HL-60/S4 treated with retinoic acid at 250 ng/mL for 4 days and 3 days (cell line): Measurements from ENCODE around the gene OR5F1.

Experiments
- in situ Hi-C: fragments of 300-500 bp; cut with MboI; formaldehyde crosslinking; loops from 2 replicates; pipeline ENCODE4 v1.7.0; 2022; ENCODE audit warnings: low sequenced_read_pairs

OR5F1 gene

DNA sequence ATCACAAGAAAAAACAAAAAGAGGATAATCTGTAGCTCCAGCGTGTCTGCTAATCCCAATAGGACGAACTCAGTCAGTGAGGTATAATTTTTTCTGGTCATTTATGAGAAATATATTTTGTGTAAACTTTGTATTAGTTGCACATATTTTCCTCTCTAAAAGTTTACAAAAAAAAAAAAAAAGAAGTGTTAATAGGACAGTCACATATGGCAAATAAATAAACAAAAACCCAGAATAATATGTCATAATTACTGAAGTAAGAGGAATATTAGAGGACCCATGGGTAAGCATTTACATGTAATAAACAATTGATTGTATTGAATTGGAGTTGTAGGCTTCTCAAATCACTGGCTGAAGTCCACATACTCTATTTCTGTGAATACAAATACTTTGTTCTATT, at the start of gene OR5F1:
Gene OR5F1, minus strand, starts transcription at position 101 of the 400 bp plus-strand sequence. Its CDS starts 0 bp downstream, at position 101.
- in situ Hi-C loops, result no loop called here

GRCh38 chr11:56027354-56027753, 32.9 kb upstream of the OR5F1 start, which contains the start of gene OR5AS1:
Gene OR5AS1 (plus strand): TSS chr11:56027654. CDS start chr11:56030419, 2,765 bp downstream.
- in situ Hi-C loops, result no loop called here

DNA sequence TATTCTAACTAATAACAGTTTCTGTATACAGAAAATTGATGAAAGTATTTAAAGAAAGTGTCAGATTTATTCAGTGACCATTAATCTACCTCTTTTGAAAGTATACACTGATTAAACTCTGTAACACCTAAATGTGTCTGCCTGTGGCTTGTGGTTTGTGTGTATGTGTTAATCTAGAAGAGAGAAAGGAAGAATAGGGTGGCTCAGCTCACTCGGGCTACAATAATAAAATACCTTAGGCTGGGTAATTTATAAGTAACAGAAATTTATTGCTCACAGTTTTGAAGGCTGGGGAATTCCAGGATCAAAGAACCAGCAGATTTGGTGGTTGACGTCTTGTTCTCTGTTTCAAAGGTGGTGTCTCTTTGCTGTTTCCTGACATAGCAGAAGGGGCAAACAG, 19.4 kb upstream of the OR5F1 start:
- in situ Hi-C loops, result no loop called here

- in situ Hi-C loops, result no loop called here
These were observed 16.3 kb upstream of the OR5F1 start for GRCh38 chr11:56010716-56011115.

- in situ Hi-C loops, result no loop called here
These were observed 23.5 kb downstream of the OR5F1 start for GRCh38 chr11:55970935-55971334.

DNA sequence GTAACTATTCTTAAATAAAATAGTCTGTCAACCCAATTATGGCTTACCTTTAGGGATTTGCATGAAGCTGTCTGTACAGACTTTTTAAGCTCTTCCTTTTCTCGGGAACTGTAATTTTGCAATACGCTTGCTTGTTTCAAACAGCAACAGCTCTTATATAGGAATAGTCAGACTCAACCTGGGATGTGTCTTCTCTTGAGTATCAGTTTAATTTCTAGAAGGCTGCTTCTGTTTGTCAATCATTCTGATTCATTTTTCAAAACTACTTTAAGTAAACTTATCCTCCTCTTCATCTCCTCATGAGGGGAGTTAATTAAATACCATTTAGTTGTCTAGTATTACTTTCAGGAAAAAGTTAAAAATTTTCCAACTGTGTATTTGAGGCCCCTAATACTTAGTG, 24.6 kb downstream of the OR5F1 start, which contains the start of gene OR10AG1:
Gene OR10AG1, minus strand, starts transcription at position 101 of the 400 bp plus-strand sequence. Its CDS starts 38 bp downstream, at position 63.
- in situ Hi-C loops, result no loop called here

DNA sequence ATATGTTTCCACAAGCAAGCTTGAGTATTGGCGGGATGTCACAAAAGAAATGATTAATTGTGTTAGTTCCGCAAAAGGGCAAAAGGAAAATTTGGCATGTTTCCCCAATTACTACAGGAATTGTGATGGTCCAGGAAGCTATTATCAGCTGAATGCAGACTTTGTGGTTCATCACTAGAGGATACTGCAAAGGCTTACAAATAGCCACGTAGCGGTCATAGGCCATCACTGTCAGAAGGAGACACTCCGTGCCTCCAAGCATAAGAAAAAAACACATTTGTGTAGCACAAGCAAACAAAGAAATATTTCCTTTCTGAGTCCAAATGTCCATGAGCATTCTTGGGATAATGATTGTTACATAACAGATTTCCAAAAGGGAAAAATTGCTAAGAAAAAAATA, 26.5 kb downstream of the OR5F1 start:
- in situ Hi-C loops, result no loop called here

- in situ Hi-C loops, result no loop called here
These were observed 28.0 kb downstream of the OR5F1 start for GRCh38 chr11:55966391-55966790.

- in situ Hi-C loops, result no loop called here
These were observed 37.9 kb downstream of the OR5F1 start for GRCh38 chr11:55956521-55956920.

- in situ Hi-C loops, result no loop called here
These were observed 45.1 kb downstream of the OR5F1 start for GRCh38 chr11:55949330-55949729.
